Fibroblast of pulmonary artery (primary cell): ENCODE results near the gene DAAM2.

Experiments
- DNase-seq: peaks from one replicate; pipeline ENCODE4 v3.0.0-alpha.2; 2010; ENCODE audit warnings: low read depth
- H3K4me3 ChIP-seq: replicated peaks from 2 replicates; pipeline ENCODE4 v1.5.1; 2011; ENCODE audit warnings: low read depth, mild to moderate bottlenecking, control low read depth, low read length, moderate library complexity
- TF ChIP-seq, protein P1 (sequence below): IDR thresholded peaks from 2 replicates; pipeline ENCODE4 v1.5.1; 2011; ENCODE audit warnings: mild to moderate bottlenecking, control low read depth, low read length, inconsistent platforms; ENCODE audit errors: missing control alignments

DAAM2 gene

DNA sequence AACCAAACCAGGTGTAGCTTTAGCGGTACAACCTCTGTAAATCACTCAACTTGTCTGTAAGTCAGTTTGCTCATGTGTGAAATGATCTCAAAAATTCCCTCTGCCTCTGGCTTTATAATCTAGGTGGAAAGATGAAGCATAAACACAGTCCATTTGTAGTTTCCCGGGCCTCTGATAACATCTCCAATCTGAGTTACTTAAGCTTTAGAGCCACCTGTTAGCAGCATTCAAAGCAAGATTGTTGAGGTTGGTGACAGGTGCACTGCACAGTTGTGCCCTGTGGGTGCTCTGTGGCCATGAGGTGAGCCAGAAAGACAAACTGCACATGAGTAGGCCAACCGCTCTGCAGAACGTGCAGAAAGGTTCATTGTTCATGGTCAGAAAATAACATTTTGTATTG, 88.4 kb downstream of the DAAM2 start:
- TF ChIP-seq, protein P1, sequence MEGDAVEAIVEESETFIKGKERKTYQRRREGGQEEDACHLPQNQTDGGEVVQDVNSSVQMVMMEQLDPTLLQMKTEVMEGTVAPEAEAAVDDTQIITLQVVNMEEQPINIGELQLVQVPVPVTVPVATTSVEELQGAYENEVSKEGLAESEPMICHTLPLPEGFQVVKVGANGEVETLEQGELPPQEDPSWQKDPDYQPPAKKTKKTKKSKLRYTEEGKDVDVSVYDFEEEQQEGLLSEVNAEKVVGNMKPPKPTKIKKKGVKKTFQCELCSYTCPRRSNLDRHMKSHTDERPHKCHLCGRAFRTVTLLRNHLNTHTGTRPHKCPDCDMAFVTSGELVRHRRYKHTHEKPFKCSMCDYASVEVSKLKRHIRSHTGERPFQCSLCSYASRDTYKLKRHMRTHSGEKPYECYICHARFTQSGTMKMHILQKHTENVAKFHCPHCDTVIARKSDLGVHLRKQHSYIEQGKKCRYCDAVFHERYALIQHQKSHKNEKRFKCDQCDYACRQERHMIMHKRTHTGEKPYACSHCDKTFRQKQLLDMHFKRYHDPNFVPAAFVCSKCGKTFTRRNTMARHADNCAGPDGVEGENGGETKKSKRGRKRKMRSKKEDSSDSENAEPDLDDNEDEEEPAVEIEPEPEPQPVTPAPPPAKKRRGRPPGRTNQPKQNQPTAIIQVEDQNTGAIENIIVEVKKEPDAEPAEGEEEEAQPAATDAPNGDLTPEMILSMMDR = no peak
- no peak overlapping the region for H3K4me3 ChIP-seq
- DNase-seq = no peak

DNA sequence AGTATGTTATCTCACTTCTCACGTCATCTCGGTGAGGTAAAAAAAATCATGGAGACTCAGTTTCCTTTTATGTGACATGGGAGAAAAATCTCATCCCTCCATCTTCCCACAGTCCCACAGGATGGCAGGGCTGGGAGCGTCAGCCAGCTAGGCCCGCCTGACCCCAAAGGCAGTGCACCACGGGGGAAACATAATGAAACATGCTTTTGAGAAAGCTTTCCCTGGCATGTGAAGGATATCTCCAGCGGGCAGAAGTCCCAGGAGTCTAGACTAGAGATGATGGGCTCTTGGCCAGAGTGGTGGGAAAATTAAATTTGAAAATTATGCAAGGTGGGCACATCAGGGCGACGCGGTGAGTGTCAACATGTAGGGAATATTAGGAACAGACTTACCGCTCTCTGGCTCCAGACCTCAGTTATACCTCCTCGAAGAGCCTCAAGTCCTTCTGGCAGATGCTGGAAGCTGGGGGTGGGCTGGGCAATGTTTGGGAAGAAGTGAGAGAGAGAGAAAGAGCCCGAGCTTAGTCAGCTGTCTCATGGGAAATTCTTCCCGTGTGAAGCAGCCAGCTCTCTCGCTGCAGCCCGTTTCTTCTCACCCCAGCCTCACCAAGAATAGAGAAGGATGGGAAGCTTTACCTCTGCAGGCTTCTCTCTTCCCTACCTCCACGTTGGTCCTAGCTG, 89.8 kb downstream of the DAAM2 start:
- peak; percentile 83 for DNase-seq
- peak overlapping the region; percentile 27 for H3K4me3 ChIP-seq
- TF ChIP-seq, protein P1 = no peak

DNA sequence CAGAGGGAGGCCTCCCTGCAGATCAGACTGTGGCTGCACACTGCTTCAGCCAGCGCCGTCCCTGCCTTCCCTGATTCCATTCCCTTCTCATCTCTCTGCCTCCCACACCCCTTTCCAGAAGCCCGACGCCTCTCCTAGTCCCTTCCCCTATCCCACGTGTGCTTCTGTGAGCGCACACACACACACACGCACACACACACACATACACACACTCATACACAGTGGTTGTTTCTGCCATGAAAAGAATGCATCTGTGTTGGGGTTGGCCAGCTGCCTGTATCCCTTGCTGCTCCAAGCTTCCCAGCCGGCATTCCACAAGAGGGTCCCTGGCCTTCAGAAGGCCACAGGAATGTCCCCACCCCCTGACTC, 90.3 kb downstream of the DAAM2 start:
- TF ChIP-seq, protein P1 = no peak
- H3K4me3 ChIP-seq = peak overlapping the region; percentile 27
- peak; percentile 98 for DNase-seq

DNA sequence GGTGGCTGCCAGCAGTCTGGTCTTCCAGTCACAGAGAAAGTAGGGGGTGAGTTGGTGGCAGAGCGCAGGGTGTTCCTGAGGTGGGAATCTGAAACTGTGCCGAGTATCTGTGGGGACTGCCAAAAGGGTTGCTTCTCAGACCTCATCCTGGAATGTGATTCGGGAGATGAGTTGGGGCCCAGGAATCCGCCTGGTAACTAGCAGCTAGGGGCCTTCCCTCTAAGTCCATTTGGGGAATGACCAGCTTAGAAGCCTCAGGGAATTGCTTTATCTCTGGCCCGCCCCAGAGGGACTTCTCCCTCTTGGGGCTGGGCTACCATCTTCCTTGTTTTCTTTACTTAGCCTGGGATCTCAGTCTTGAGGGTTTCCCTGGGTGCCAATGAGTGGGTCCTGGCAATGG, 92.5 kb downstream of the DAAM2 start:
- DNase-seq = peak; percentile 48
- no peak overlapping the region for H3K4me3 ChIP-seq
- TF ChIP-seq, protein P1 = no peak

DNA sequence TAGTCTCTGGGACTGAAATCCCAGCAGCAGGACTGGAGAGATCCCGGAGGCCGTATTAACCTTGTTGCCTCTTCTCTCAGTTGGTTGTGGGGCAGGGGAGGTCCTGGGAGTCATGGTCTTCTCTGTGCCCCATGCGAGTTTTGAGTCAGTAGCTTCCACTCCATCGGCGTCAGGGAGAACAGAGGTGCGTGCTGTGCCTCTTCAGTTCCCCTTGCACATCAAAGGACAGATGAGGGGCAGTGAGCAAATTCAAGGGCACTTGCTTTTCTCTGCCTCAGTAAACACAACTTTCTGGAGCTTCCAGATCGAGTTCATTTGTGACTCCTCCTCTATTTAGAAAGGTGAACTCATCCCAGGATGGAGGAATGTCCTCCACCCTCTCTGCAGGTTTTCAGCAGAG, 93.5 kb downstream of the DAAM2 start:
- TF ChIP-seq, protein P1 = no peak
- no peak overlapping the region for H3K4me3 ChIP-seq
- no peak for DNase-seq

DNA sequence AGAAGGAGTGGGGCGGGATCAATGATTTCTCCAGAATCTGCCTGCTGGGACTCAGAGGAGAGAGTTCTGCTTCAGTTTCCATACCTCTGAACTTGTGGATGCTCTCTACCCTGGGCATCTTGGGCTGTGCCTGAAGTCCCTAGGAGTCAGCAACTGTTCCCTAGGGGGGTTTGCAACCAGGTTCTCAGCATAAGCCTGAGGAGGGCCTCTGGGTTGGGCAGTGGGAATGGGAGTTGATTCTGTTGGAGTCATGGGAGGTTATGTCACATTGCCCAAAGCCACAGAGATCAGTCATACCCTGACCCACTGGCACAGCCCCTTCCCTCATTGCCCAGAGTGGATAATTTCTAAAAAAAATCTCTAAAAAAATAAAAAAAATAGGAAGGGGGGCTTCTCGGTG, 94.7 kb downstream of the DAAM2 start:
- TF ChIP-seq, protein P1 = no peak
- DNase-seq = no peak
- H3K4me3 ChIP-seq = no peak overlapping the region
